ENCODE data around the gene SLC47A1.

Gene SLC47A1

DNA sequence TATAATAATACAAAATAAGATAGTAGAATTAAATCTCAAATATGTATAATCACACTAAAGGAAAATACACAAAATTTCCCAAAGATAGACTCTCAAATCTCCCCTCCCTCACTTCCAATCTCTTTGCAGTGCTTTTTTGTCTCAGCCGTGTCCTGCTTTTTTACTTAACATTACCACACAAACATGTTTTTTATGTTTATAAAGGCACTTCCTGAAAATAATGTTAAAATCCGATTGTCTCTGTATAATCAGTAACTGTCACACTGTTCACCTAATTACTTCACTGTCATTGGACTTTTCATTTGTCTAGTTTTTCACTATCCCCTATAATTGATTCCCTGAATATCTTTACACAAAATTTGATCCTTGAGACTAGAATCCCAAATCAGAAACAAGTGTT is 76.7 kb downstream of the SLC47A1 start:
- DNase-seq (ENCODE audit: low read depth in 2 of 2): no peak

DNA sequence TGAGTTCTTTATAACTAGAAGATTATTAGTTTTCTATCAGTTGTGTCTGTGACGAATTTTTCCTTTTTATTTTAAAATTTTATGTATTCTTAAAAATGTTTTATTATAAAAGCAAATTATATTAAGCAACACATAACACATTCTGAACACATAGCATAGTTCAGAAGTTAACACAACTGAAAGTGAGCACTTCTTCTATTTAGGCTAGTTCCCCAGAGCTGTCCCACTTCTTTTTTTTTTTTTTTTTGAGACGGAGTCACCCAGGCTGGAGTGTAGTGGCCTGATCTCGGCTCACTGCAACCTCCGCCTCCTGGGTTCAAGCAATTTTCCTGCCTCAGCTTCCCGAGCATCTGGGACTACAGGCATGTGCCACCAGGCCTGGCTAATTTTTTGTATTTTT is 77.2 kb downstream of the SLC47A1 start:
- no peak for DNase-seq (ENCODE audit: low read depth in 2 of 2)

DNA sequence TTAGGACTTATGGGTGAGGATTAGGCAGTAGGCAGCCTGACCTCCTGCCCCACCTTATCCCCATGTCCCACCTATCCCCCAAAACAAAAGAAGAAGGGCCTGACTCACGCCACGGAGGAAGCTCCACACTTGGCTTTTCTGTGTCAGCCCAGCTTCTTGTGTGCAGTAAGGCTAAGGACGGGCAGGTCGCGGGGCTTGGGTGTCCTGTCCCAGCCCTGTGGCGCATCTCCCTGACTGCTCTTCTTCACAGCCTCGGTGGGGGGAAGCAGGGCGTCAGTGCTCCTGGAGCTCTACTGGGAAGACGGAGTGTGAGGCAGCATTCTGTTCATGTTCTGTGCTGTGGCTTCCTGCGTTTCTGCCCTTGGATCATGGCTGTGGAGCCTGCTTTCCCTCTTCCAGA is 80.3 kb downstream of the SLC47A1 start:
- no peak for DNase-seq (ENCODE audit: low read depth in 2 of 2)

DNA sequence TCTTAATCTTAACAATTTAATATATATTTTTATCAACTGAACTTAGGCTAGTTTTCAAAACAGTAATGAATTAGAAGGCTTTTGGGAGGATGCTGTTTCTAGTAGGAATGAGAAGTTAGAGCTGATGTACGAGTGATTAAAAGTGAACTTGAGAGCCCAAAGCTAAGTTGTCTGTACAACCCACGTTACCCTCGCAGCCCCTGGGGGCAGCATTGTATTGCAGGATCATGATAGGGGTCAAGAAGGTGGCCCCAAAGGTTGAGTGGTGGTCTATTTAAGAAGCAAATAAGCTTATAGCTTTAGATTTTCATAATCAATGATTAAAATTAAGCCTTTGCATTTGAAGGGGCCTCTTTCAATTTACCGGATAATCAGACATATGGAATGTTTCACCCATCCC is 81.2 kb downstream of the SLC47A1 start:
- DNase-seq (ENCODE audit: low read depth in 2 of 2): no peak

DNA sequence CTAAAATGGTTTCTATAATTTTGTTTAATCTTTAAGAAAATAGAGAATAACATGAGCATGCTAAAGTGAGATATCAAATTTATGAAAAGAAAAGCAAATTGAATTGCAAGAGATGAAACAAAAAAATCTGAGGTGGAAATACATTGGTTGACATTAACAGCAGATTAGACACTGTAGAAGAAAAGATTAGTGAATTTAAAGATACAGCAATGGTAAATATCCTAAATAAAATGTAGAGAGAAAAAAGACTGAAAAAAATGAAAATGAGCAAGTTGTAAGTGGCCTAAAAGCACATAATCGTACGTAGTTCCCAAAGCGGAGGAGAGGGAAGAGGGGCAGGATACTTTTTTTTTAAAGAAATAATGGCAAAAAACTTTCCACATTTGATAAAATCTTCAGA is 84.4 kb downstream of the SLC47A1 start:
- no peak for DNase-seq (ENCODE audit: low read depth in 2 of 2)

DNA sequence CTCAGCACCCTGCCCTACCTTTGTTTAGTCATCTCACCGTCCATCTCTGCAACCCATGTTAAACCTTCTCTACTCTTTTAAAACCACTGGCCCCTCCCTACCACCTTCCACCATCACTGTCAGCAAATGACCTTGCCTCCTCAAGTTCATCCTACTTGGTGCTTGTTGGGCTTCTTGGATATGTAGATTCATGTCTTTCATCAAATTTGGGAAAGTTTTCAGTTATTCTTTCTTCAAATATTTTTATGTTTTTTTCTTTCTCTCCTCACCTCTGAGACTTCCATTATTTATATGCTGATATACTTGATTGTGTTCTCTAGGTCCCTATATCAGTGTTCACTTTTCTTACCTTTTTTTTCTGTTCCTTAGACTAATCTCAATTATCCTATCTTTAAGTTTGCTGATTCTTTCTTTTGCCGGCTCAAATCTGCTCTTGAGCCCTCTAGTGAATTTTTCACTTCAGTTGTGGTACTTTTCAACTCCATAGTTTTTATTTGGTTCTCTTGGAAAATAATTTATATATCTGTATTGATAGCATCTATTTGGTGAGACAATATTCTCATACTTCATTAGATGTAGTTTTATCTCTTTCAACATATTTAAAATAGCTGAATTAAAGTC is 86.2 kb downstream of the SLC47A1 start:
- DNase-seq (ENCODE audit: low read depth in 2 of 2): no peak

DNA sequence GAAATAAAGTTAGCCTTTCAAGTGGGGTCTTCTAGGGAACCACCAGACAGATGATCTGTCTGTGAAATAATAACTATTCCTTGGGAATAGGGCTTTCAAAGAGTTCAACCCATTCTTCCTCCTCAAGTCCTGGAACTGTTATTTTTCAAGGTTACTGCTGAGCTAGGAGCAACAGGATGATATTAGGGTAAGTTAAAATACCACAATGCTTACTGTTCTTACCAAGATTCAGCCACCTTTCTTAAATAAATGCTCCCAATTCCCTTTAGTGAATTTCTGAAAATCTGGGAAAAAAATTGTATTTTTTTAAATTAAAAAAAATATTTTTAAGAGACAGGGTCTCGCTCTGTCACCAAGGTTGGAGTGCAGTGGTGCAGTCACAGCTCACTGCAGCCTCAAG is 88.0 kb downstream of the SLC47A1 start:
- DNase-seq (ENCODE audit: low read depth in 2 of 2): no peak

DNA sequence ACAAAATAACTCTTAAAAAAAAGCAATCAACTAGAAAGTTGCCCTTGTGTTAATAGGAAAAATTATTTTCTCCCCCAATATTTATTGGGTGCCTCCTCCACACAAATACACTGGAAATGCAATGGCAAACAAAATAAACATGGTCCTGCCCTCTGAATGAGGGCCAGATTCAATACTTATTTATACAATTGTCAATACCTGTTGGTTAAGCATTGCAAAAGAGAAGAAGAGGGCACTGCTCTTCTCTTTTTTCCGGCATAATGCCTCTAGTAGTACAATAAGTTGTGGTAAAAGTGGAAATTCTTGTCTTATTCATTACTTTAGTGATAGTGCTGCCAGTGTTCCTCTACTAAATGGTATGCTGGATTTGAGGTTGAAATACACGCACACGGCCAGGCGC is 92.4 kb downstream of the SLC47A1 start:
- no peak for DNase-seq (ENCODE audit: low read depth in 2 of 2)

Measured in stimulated activated CD8-positive, alpha-beta memory T cell treated with anti-CD3 and anti-CD28 coated beads, Interleukin-15, amount 100 ng/mL, for 48 hours (primary cell).